DLD1 (cell line): ENCODE results near the gene TBC1D9.

Experiments
- in situ Hi-C: cut with HindIII; loops from 2 replicates; pipeline ENCODE4 v1.10.0; 2017; ENCODE audit warnings: low sequenced_read_pairs

Gene TBC1D9

GRCh38 chr4:140697709-140698560, 58.2 kb downstream of the TBC1D9 start:
- in situ Hi-C loops = no loop called here

GRCh38 chr4:140695483-140695882, 60.7 kb downstream of the TBC1D9 start:
- in situ Hi-C loops = no loop called here

GRCh38 chr4:140693562-140693961, 62.6 kb downstream of the TBC1D9 start:
- in situ Hi-C loops = no loop called here

- in situ Hi-C loops = no loop called here
Observed at GRCh38 chr4:140691369-140691768, 64.8 kb downstream of the TBC1D9 start.

- in situ Hi-C loops = no loop called here
Observed at GRCh38 chr4:140690093-140690492, 66.1 kb downstream of the TBC1D9 start.

GRCh38 chr4:140689623-140690022, 66.6 kb downstream of the TBC1D9 start:
- in situ Hi-C loops = no loop called here

GRCh38 chr4:140688711-140689598, 67.2 kb downstream of the TBC1D9 start:
- in situ Hi-C loops = no loop called here

- in situ Hi-C loops = no loop called here
Observed at GRCh38 chr4:140686796-140687195, 69.4 kb downstream of the TBC1D9 start.

GRCh38 chr4:140684314-140684713, 71.9 kb downstream of the TBC1D9 start:
- in situ Hi-C loops = no loop called here

GRCh38 chr4:140681201-140681600, 75.0 kb downstream of the TBC1D9 start:
- in situ Hi-C loops = no loop called here

GRCh38 chr4:140680686-140681085, 75.5 kb downstream of the TBC1D9 start:
- in situ Hi-C loops = no loop called here

- in situ Hi-C loops = no loop called here
Observed at GRCh38 chr4:140679576-140679975, 76.6 kb downstream of the TBC1D9 start.

GRCh38 chr4:140675599-140676231, 80.5 kb downstream of the TBC1D9 start:
- in situ Hi-C loops = no loop called here

GRCh38 chr4:140673729-140674128, 82.5 kb downstream of the TBC1D9 start:
- in situ Hi-C loops = no loop called here

- in situ Hi-C loops = no loop called here
Observed at GRCh38 chr4:140672416-140672815, 83.8 kb downstream of the TBC1D9 start.

- in situ Hi-C loops = no loop called here
Observed at GRCh38 chr4:140668111-140668510, 88.1 kb downstream of the TBC1D9 start.

- in situ Hi-C loops = no loop called here
Observed at GRCh38 chr4:140666889-140667614, 89.1 kb downstream of the TBC1D9 start.

GRCh38 chr4:140662082-140662869, 93.9 kb downstream of the TBC1D9 start:
- in situ Hi-C loops = no loop called here

- in situ Hi-C loops = no loop called here
Observed at GRCh38 chr4:140661550-140661949, 94.6 kb downstream of the TBC1D9 start.
